Ascending aorta (tissue), 2 donors: ENCODE results near the gene LMX1B. TPM values are rescaled to one million over a fixed set of nuclear protein-coding genes. Genes with fewer than 3 reads are reported as not detected.

Experiments
- DNase-seq, 2 donors: peaks; one replicate each; pipeline ENCODE4 v3.0.0-alpha.2; 2019; ENCODE audit warnings: low spot score in 2 of 2
- H3K27ac ChIP-seq, 2 donors: fragments of 200-600 bp; sonication (generic); one replicate each; pipeline ENCODE4 v1.5.1; 2016 to 2017; ENCODE audit warnings: mild to moderate bottlenecking in 1 of 2
- H3K27me3 ChIP-seq: fragments of 200-600 bp; sonication (generic); one replicate; pipeline ENCODE4 v1.5.1; 2017
- H3K36me3 ChIP-seq, 2 donors: fragments of 200-600 bp; sonication (generic); one replicate each; pipeline ENCODE4 v1.5.1; 2016
- H3K4me1 ChIP-seq, 2 donors: fragments of 200-600 bp; sonication (generic); one replicate each; pipeline ENCODE4 v1.5.1; 2016 to 2017; ENCODE audit warnings: mild to moderate bottlenecking in 1 of 2
- H3K4me3 ChIP-seq, 2 donors: fragments of 200-600 bp; sonication (generic); one replicate each; pipeline ENCODE4 v1.5.1; 2016 to 2017; ENCODE audit warnings: mild to moderate bottlenecking in 1 of 2
- H3K9me3 ChIP-seq, 2 donors: fragments of 200-600 bp; sonication (generic); one replicate each; pipeline ENCODE4 v1.5.1; 2016
- intact Hi-C: fragments of 100-400 bp; cut with DNase I; formaldehyde crosslinking; loops from one replicate; pipeline ENCODE4 v1.15.1; 2023
- total RNA-seq: library from RNA; depleted of rRNA; stranded (reverse); fragments of >200 nt; gene quantifications from one replicate; pipeline ENCODE4 v1.1.0, GENCODE V29; 2016
- TF ChIP-seq, protein P1 (sequence below), 3 experiments: fragments of 200-600 bp in 2 of 3; fragments of 450-650 bp in 1 of 3; sonication (generic) in 2 of 3; IDR thresholded peaks; one replicate each; pipeline ENCODE4 v1.5.1; 2016 to 2019; ENCODE audit warnings: antibody characterized with exemption in 3 of 3, mild to moderate bottlenecking in 1 of 3, moderate library complexity in 1 of 3

Gene LMX1B
- total RNA-seq, 1 donor from 2014 or later: 1.9 TPM

DNA sequence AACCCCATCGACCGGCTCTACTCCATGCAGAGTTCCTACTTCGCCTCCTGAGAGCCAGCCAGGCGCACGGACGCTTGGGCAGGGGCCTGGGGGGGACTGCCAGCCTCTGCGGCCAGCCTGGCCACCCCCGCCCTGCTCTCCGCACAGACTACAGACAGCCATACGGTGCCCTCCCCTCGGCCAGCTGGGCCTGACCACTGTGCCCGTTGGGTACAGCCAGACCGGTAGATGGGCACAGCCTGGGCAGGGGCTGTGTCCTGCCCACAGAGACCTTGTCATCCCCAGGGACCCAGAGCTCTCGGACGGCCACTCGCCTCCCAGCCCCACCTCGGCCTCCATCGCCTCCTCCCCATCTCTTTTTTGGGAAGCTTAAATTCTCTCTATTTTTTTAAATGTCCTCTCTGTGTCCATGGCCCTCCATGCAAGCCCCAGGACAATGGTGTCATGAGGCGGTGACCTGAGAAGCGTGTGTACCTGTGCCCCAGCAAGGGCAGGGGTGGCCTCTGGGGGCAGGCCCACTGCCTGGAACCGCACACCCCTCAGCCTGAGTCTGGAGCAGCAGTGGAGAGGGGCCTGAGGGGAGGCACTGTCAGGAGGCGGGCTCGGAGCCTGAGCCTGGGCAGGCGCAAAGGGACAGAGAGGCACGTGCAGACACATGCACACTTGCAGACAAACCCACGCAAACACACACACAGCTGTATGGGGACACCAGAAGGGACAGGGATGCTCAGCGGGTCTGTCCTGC lies 82.8 kb downstream of the LMX1B start:
- no peak for DNase-seq
- Histone ChIP-seq H3K4me1 (no peaks in the 10 kb centered on the region), H3K36me3 (no peaks in the 10 kb centered on the region), H3K27me3 (no peaks in the 10 kb centered on the region), H3K9me3 (no peaks in the 10 kb centered on the region), H3K4me3 (no peak overlapping the region), H3K27ac (no peak overlapping the region)
- intact Hi-C loops: no loop called here
- TF ChIP-seq, protein P1, sequence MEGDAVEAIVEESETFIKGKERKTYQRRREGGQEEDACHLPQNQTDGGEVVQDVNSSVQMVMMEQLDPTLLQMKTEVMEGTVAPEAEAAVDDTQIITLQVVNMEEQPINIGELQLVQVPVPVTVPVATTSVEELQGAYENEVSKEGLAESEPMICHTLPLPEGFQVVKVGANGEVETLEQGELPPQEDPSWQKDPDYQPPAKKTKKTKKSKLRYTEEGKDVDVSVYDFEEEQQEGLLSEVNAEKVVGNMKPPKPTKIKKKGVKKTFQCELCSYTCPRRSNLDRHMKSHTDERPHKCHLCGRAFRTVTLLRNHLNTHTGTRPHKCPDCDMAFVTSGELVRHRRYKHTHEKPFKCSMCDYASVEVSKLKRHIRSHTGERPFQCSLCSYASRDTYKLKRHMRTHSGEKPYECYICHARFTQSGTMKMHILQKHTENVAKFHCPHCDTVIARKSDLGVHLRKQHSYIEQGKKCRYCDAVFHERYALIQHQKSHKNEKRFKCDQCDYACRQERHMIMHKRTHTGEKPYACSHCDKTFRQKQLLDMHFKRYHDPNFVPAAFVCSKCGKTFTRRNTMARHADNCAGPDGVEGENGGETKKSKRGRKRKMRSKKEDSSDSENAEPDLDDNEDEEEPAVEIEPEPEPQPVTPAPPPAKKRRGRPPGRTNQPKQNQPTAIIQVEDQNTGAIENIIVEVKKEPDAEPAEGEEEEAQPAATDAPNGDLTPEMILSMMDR (IDR thresholded peaks at IDR 0.05): no peak

DNA sequence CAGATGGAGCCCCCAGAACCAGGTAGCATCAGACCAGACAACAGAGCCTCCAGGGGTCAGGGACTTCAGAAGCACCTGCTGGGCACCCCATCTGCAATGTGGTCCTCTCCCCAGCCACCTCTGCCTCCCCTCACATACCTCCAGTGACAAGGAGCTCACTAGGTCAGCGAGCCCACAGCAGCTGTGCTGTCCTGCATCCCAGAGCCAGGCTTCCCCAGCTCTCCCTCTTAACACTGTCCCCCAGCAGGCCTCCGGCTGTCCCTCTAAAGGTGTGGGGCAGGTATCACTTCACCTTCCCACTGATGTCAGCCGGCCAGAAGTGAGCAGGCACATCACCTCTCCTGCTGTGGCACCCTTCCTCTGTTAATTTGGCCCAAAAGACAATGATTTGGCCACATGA lies 83.6 kb downstream of the LMX1B start:
- Histone ChIP-seq H3K4me1 (no peaks in the 10 kb centered on the region), H3K27me3 (peaks cover 2% of the 10 kb centered on the region), H3K27ac (no peak overlapping the region), H3K9me3 (no peaks in the 10 kb centered on the region), H3K4me3 (no peak overlapping the region), H3K36me3 (no peaks in the 10 kb centered on the region)
- intact Hi-C loops: no loop called here
- TF ChIP-seq, protein P1 (IDR thresholded peaks at IDR 0.05): no peak
- DNase-seq: no peak

DNA sequence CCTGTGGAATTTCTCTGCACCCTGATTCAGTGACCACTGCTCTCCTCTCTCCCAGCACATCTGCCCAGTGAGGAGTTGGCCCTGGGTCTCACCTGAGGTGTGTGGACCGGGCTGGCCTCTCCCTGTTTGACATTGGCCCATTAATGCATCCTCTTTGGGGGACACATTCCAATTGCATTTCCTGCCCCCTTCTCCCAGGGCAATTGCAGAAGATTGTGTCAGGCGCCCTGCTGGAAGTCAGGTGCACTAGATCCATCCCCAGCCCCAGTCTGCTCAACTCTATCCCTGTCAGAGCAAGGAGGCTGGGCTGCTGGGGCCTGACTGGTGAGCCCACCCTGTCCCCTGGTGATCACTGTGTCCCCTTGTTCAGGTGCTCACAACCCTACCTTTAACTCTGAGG lies 84.5 kb downstream of the LMX1B start:
- peaks cover 11% of the 10 kb centered on the region for H3K27me3 ChIP-seq
- DNase-seq: no peak
- H3K9me3 ChIP-seq: no peaks in the 10 kb centered on the region
- intact Hi-C loops: no loop called here
- H3K36me3 ChIP-seq: no peaks in the 10 kb centered on the region
- H3K4me3 ChIP-seq: no peak overlapping the region
- TF ChIP-seq, protein P1 (IDR thresholded peaks at IDR 0.05): no peak
- no peak overlapping the region for H3K27ac ChIP-seq
- no peaks in the 10 kb centered on the region for H3K4me1 ChIP-seq

DNA sequence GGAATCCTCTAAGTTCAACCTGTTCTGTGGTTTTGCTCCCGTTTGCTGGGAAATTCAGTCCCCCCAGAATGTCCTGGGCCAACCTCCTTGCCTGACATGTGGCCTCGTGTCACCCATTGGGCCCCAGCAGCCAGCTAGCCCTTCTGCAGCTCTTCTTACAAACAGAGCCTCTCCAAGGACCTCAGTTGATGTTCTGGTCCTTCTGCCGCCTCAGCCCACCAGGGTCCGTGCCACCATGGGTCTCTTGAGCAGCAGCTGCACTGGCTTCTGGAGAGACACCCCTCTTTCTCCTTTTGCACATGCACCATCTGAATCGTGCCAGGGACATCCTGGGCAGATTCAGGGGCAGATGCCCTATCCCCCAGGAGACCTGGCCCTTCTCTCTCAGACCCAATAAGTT lies 85.0 kb downstream of the LMX1B start:
- intact Hi-C loops: no loop called here
- Histone ChIP-seq H3K4me3 (no peak overlapping the region), H3K27ac (no peak overlapping the region), H3K36me3 (no peaks in the 10 kb centered on the region), H3K4me1 (no peaks in the 10 kb centered on the region), H3K9me3 (no peaks in the 10 kb centered on the region), H3K27me3 (peaks cover 12% of the 10 kb centered on the region)
- DNase-seq: no peak
- TF ChIP-seq, protein P1 (IDR thresholded peaks at IDR 0.05): no peak

DNA sequence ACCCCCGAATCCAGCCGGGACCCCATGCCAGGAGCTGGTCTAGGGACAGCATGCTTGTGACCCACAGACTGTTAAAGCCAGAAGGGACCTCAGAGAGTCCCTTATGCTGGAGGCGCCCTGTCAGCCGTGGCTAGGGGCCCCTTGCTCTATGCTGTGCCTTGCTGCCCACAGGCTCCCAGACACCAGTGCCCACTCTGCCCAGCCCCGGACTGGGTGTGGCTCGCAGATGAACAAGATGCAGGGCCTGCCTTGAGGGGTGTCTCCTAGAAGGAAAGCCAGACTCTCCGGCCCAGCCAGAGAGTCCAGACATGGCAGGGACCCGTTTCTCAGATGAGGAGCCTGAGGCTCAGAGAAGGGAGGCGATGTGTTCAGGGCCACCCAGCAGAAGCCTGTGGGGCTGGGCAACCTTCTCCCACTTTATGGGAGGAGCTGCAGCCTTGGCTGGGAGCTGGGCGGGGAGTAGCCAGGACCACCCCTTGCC lies 85.7 kb downstream of the LMX1B start:
- H3K27ac ChIP-seq: no peak overlapping the region
- no peak for DNase-seq
- TF ChIP-seq, protein P1 (IDR thresholded peaks at IDR 0.05): no peak
- intact Hi-C loops: no loop called here
- no peaks in the 10 kb centered on the region for H3K4me1 ChIP-seq
- H3K9me3 ChIP-seq: no peaks in the 10 kb centered on the region
- peaks cover 12% of the 10 kb centered on the region for H3K27me3 ChIP-seq
- no peak overlapping the region for H3K4me3 ChIP-seq
- H3K36me3 ChIP-seq: no peaks in the 10 kb centered on the region
